Stomach (tissue), 4 donors: ENCODE measurements around the gene GTF2H1.

Experiments used
- EP300 ChIP-seq: sonication (generic); formaldehyde crosslinking; IDR thresholded peaks from one replicate; pipeline ENCODE4 v1.6.1; 2017; ENCODE audit warnings: antibody characterized with exemption
- POLR2A ChIP-seq, 4 donors: fragments of 450-650 bp; IDR thresholded peaks; one replicate each; pipeline ENCODE4 v1.6.1; 2016; ENCODE audit warnings: antibody characterized with exemption in 4 of 4, control low read depth in 2 of 4, mild to moderate bottlenecking in 1 of 4, moderate library complexity in 1 of 4
- POLR2AphosphoS5 ChIP-seq, 3 donors: sonication (generic); formaldehyde crosslinking; IDR thresholded peaks; one replicate each; pipeline ENCODE4 v1.6.1; 2016; ENCODE audit warnings: antibody characterized with exemption in 3 of 3
- TF ChIP-seq, protein P1 (sequence below), 7 experiments: fragments of 450-650 bp in 4 of 7; fragments of 200-600 bp in 3 of 7; sonication (generic) in 3 of 7; IDR thresholded peaks; one replicate each; pipeline ENCODE4 v1.5.1; 2016 to 2019; ENCODE audit warnings: antibody characterized with exemption in 7 of 7, control low read depth in 2 of 7, mild to moderate bottlenecking in 1 of 7

DNA sequence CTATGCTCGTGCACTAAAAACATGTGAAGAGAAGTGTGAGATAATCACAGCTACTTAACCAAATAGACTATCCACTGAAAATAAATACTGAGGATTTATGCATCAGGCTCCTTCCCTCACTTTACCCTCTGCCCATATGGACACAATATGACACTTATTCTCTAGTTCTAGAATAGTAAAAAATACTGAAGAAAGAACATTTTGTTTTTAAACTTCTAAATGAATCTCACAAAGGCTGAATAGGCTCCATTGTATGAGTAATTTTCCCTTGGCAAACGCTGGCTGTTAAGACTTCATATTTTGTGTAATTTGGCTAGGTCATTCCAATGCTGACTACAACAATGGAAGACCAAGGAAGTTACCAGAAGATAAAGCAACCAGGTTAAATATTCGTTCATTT lies 10.4 kb upstream of the GTF2H1 start:
- TF ChIP-seq, protein P1, sequence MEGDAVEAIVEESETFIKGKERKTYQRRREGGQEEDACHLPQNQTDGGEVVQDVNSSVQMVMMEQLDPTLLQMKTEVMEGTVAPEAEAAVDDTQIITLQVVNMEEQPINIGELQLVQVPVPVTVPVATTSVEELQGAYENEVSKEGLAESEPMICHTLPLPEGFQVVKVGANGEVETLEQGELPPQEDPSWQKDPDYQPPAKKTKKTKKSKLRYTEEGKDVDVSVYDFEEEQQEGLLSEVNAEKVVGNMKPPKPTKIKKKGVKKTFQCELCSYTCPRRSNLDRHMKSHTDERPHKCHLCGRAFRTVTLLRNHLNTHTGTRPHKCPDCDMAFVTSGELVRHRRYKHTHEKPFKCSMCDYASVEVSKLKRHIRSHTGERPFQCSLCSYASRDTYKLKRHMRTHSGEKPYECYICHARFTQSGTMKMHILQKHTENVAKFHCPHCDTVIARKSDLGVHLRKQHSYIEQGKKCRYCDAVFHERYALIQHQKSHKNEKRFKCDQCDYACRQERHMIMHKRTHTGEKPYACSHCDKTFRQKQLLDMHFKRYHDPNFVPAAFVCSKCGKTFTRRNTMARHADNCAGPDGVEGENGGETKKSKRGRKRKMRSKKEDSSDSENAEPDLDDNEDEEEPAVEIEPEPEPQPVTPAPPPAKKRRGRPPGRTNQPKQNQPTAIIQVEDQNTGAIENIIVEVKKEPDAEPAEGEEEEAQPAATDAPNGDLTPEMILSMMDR (IDR thresholded peaks at IDR 0.05) = no peak
- TF ChIP-seq POLR2AphosphoS5 (IDR thresholded peaks at IDR 0.05) = no peak
- no peak for TF ChIP-seq EP300
- TF ChIP-seq POLR2A (IDR thresholded peaks at IDR 0.05) = no peak
